Mesenchymal stem cell (in vitro differentiated cells and primary cell): ENCODE data around the gene ARL5C.

Experiments
- DNase-seq: peaks from one replicate; pipeline ENCODE4 v3.0.0-alpha.2; 2013
- H2AFZ ChIP-seq: one replicate; pipeline ENCODE4 v1.6.1; 2013; ENCODE audit warnings: low read depth, mild to moderate bottlenecking, control low read depth, inconsistent platforms, low read length, moderate library complexity
- H2AK5ac ChIP-seq: 2 replicates; pipeline ENCODE4 v1.6.1; 2013; ENCODE audit warnings: low read length, moderate library complexity, mild to moderate bottlenecking, inconsistent platforms; ENCODE audit not compliant: severe bottlenecking
- H2BK120ac ChIP-seq: one replicate; pipeline ENCODE4 v1.6.1; 2013; ENCODE audit warnings: low read depth, mild to moderate bottlenecking, inconsistent platforms, low read length, moderate library complexity
- H2BK12ac ChIP-seq, 2 experiments: one replicate each; pipeline ENCODE4 v1.6.1; 2013; ENCODE audit warnings: inconsistent platforms in 2 of 2, low read length in 2 of 2, mild to moderate bottlenecking in 2 of 2, moderate library complexity in 2 of 2, control low read depth in 1 of 2
- H2BK15ac ChIP-seq: one replicate; pipeline ENCODE4 v1.6.1; 2013; ENCODE audit warnings: mild to moderate bottlenecking, low read depth, inconsistent platforms; ENCODE audit not compliant: poor library complexity, severe bottlenecking
- H2BK5ac ChIP-seq: 2 replicates; pipeline ENCODE4 v1.6.1; 2013; ENCODE audit warnings: low read depth, mild to moderate bottlenecking, low read length, control low read depth, inconsistent platforms; ENCODE audit not compliant: poor library complexity, severe bottlenecking
- H3K14ac ChIP-seq, 2 experiments: one replicate each; pipeline ENCODE4 v1.6.1; 2013; ENCODE audit warnings: inconsistent platforms in 2 of 2, low read length in 2 of 2, control low read depth in 1 of 2, mild to moderate bottlenecking in 1 of 2, moderate library complexity in 1 of 2
- H3K18ac ChIP-seq, 2 experiments: one replicate each; pipeline ENCODE4 v1.6.1; 2013; ENCODE audit warnings: inconsistent platforms in 2 of 2, low read length in 2 of 2, control low read depth in 1 of 2, low read depth in 1 of 2, mild to moderate bottlenecking in 1 of 2
- H3K23ac ChIP-seq, 2 experiments: one replicate each; pipeline ENCODE4 v1.6.1; 2013; ENCODE audit warnings: inconsistent platforms in 2 of 2, low read length in 2 of 2, mild to moderate bottlenecking in 2 of 2, moderate library complexity in 2 of 2, control low read depth in 1 of 2
- H3K27ac ChIP-seq: 2 replicates; pipeline ENCODE4 v1.5.1; 2013; ENCODE audit warnings: mild to moderate bottlenecking, moderate library complexity, low read length, control low read depth, inconsistent platforms; ENCODE audit not compliant: poor library complexity, severe bottlenecking
- H3K27me3 ChIP-seq, 2 experiments: 2 replicates each; pipeline versions ENCODE4 v1.6.1 to v1.7.0; 2013; ENCODE audit warnings: low read length in 2 of 2, mild to moderate bottlenecking in 2 of 2, moderate library complexity in 2 of 2, control low read depth in 1 of 2, inconsistent platforms in 1 of 2; ENCODE audit not compliant: control insufficient read depth in 1 of 2, insufficient read depth in 1 of 2
- H3K36me3 ChIP-seq, 2 experiments: 2 replicates each; pipeline versions ENCODE4 v1.6.1 to v1.7.0; 2013; ENCODE audit warnings: low read length in 2 of 2, control low read depth in 1 of 2, inconsistent platforms in 1 of 2, low read depth in 1 of 2, mild to moderate bottlenecking in 1 of 2; ENCODE audit not compliant: insufficient read depth in 2 of 2, control insufficient read depth in 1 of 2
- H3K4ac ChIP-seq, 2 experiments: one replicate each; pipeline ENCODE4 v1.6.1; 2013; ENCODE audit warnings: inconsistent platforms in 2 of 2, low read length in 2 of 2, mild to moderate bottlenecking in 2 of 2, moderate library complexity in 2 of 2, control low read depth in 1 of 2, low read depth in 1 of 2
- H3K4me1 ChIP-seq: 2 replicates; pipeline ENCODE4 v1.6.1; 2013; ENCODE audit warnings: low read depth, low read length, control low read depth; ENCODE audit not compliant: control insufficient read depth, insufficient read depth
- H3K4me2 ChIP-seq: 2 replicates; pipeline ENCODE4 v1.6.1; 2013; ENCODE audit warnings: low read length, mild to moderate bottlenecking, inconsistent platforms; ENCODE audit not compliant: poor library complexity, severe bottlenecking
- H3K4me3 ChIP-seq, 2 experiments: 2 replicates each; pipeline versions ENCODE4 v1.5.1 to v1.7.0; 2013; ENCODE audit warnings: low read length in 2 of 2, mild to moderate bottlenecking in 2 of 2, control low read depth in 1 of 2, low read depth in 1 of 2; ENCODE audit not compliant: insufficient read depth in 1 of 2
- H3K79me1 ChIP-seq: replicated peaks from 2 replicates; pipeline ENCODE4 v1.6.1; 2013; ENCODE audit warnings: mild to moderate bottlenecking, control low read depth, low read length, inconsistent platforms; ENCODE audit not compliant: poor library complexity, severe bottlenecking
- H3K9ac ChIP-seq: 2 replicates; pipeline ENCODE4 v1.7.0; 2013; ENCODE audit warnings: mild to moderate bottlenecking, low read length, moderate library complexity
- H3K9me3 ChIP-seq: 2 replicates; pipeline ENCODE4 v1.7.0; 2013; ENCODE audit warnings: mild to moderate bottlenecking, low read length; ENCODE audit not compliant: control insufficient read depth
- H4K8ac ChIP-seq: one replicate; pipeline ENCODE4 v1.6.1; 2013; ENCODE audit warnings: inconsistent platforms, mild to moderate bottlenecking, low read length, moderate library complexity
- H4K91ac ChIP-seq: one replicate; pipeline ENCODE4 v1.6.1; 2013; ENCODE audit warnings: mild to moderate bottlenecking, low read length, inconsistent platforms
- WGBS: methylation state at CpG from one replicate; pipeline ENCODE4 v1.1.7; 2013; ENCODE audit warnings: mixed read lengths; 5-methylcytosine and 5-hydroxymethylcytosine counted together

ARL5C gene

GRCh38 chr17:39145143-39145542, 20.8 kb downstream of the ARL5C start:
- Histone ChIP-seq H4K91ac (peak overlapping the region; percentile 4), H2BK120ac (no peak overlapping the region), H2AK5ac (no peak overlapping the region), H3K27me3 (peaks cover 2 to 17% of the 10 kb centered on the region in 2 experiments), H3K18ac (no peak overlapping the region), H3K14ac (no peak overlapping the region), H2BK5ac (no peak overlapping the region), H3K79me1 (no peaks in the 10 kb centered on the region), H3K36me3 (no peaks in the 10 kb centered on the region), H3K27ac (no peak overlapping the region), H3K23ac (no peak overlapping the region), H3K9me3 (no peaks in the 10 kb centered on the region), H3K4me1 (peaks cover 2% of the 10 kb centered on the region), H4K8ac (no peak overlapping the region), H2BK12ac (no peak overlapping the region), H3K4me3 (peak overlapping the region in 1 of 2 experiments; percentile 7), H2AFZ (no peak overlapping the region), H3K9ac (peak overlapping the region; percentile 14), H2BK15ac (no peak overlapping the region), H3K4ac (no peak overlapping the region), H3K4me2 (no peak overlapping the region)
- no peak for DNase-seq
- 91% methylated on average over 3 of the region's 3 CpGs for WGBS

GRCh38 chr17:39144416-39144840, 21.5 kb downstream of the ARL5C start:
- H2BK15ac ChIP-seq, result no peak overlapping the region
- H4K91ac ChIP-seq, result no peak overlapping the region
- no peaks in the 10 kb centered on the region for H3K79me1 ChIP-seq
- H3K4ac ChIP-seq, result no peak overlapping the region
- H3K4me1 ChIP-seq, result peaks cover 7% of the 10 kb centered on the region
- H3K27me3 ChIP-seq, result peaks cover 0 to 10% of the 10 kb centered on the region in 2 experiments
- peak; percentile 48 for DNase-seq
- H3K4me2 ChIP-seq, result no peak overlapping the region
- H3K36me3 ChIP-seq, result no peaks in the 10 kb centered on the region
- H2BK12ac ChIP-seq, result no peak overlapping the region
- no peak overlapping the region for H2AK5ac ChIP-seq
- no peak overlapping the region for H2BK5ac ChIP-seq
- no peak overlapping the region for H2AFZ ChIP-seq
- H4K8ac ChIP-seq, result no peak overlapping the region
- 71% methylated on average over 9 of the region's 9 CpGs for WGBS
- peak overlapping the region; percentile 81 for H3K9ac ChIP-seq
- H3K9me3 ChIP-seq, result no peaks in the 10 kb centered on the region
- H2BK120ac ChIP-seq, result no peak overlapping the region
- no peak overlapping the region for H3K4me3 ChIP-seq
- no peak overlapping the region for H3K23ac ChIP-seq
- no peak overlapping the region for H3K27ac ChIP-seq
- no peak overlapping the region for H3K14ac ChIP-seq
- no peak overlapping the region for H3K18ac ChIP-seq

- Histone ChIP-seq H2BK15ac (peak overlapping the region; percentile 36), H3K36me3 (no peaks in the 10 kb centered on the region)
Measured at GRCh38 chr17:39143552-39144093, 22.3 kb downstream of the ARL5C start.

GRCh38 chr17:39141915-39142664, 23.9 kb downstream of the ARL5C start:
- Histone ChIP-seq H3K4me3 (no peak overlapping the region), H2BK5ac (no peak overlapping the region), H3K14ac (no peak overlapping the region), H3K36me3 (peaks cover 0 to 3% of the 10 kb centered on the region in 2 experiments), H2AK5ac (no peak overlapping the region), H4K8ac (no peak overlapping the region), H3K4me1 (peaks cover 17% of the 10 kb centered on the region), H3K4me2 (no peak overlapping the region), H2BK12ac (no peak overlapping the region), H3K18ac (no peak overlapping the region), H3K27ac (no peak overlapping the region), H2BK120ac (no peak overlapping the region), H3K4ac (no peak overlapping the region), H2BK15ac (no peak overlapping the region), H3K79me1 (no peaks in the 10 kb centered on the region), H3K27me3 (no peaks in the 10 kb centered on the region), H3K23ac (no peak overlapping the region), H3K9me3 (no peaks in the 10 kb centered on the region), H4K91ac (no peak overlapping the region), H3K9ac (no peak overlapping the region), H2AFZ (no peak overlapping the region)
- WGBS, result 91% methylated on average over 11 of the region's 11 CpGs
- DNase-seq, result no peak

More at GRCh38 chr17:39143552-39144093, 22.3 kb downstream of the ARL5C start:
- H3K14ac ChIP-seq, result no peak overlapping the region
- H3K79me1 ChIP-seq, result no peaks in the 10 kb centered on the region
- H3K9ac ChIP-seq, result peak overlapping the region; percentile 81
- H3K27ac ChIP-seq, result no peak overlapping the region
- H2AFZ ChIP-seq, result no peak overlapping the region
- no peak overlapping the region for H3K4ac ChIP-seq
- H2BK12ac ChIP-seq, result no peak overlapping the region
- H3K27me3 ChIP-seq, result peaks cover 0 to 5% of the 10 kb centered on the region in 2 experiments
- H2BK120ac ChIP-seq, result no peak overlapping the region
- no peak overlapping the region for H4K91ac ChIP-seq
- no peak overlapping the region for H3K18ac ChIP-seq
- no peak for DNase-seq
- no peak overlapping the region for H3K4me3 ChIP-seq
- peaks cover 15% of the 10 kb centered on the region for H3K4me1 ChIP-seq
- no peak overlapping the region for H2BK5ac ChIP-seq
- H2AK5ac ChIP-seq, result no peak overlapping the region
- no peaks in the 10 kb centered on the region for H3K9me3 ChIP-seq
- no peak overlapping the region for H4K8ac ChIP-seq
- H3K4me2 ChIP-seq, result no peak overlapping the region
- WGBS, result 95% methylated on average over 6 of the region's 7 CpGs
- H3K23ac ChIP-seq, result no peak overlapping the region
